HG03108 (cell line): ENCODE results near the gene EFR3B.
"Not testable (repeated sequence)": the region's sequence is repeated elsewhere in the genome, so short reads cannot be mapped to it uniquely, and the experiment has no call there.

Source experiments
- ATAC-seq: cut with Tn5 transposase; IDR thresholded peaks from one replicate; pipeline ENCODE4 v1.9.1; 2021; ENCODE audit warnings: moderate library complexity; ENCODE audit not compliant: unreplicated experiment

The EFR3B gene

GRCh38 chr2:25141120-25141519 is 99.2 kb downstream of the EFR3B start:
- no peak for ATAC-seq

DNA sequence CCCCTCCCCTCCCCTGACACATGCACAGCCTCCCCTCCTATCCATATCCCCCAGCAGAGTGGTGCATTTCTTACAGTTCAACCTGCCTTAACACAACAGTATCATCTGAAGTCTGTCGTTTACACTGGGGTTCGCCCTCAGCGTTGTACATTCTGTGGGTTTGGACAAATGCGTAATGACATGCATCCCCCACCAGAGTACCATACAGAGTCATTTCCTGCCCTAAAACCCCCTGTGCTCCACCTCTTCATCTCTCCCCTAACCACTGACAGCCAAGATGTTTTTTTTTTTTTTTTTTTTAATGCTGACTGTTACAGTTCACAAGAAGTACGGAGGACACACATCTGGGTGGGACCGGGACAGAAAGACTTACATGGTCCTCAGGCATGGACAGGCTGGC is 103.9 kb downstream of the EFR3B start:
- ATAC-seq = no peak

GRCh38 chr2:25146896-25147295 is 105.0 kb downstream of the EFR3B start:
- no peak for ATAC-seq

DNA sequence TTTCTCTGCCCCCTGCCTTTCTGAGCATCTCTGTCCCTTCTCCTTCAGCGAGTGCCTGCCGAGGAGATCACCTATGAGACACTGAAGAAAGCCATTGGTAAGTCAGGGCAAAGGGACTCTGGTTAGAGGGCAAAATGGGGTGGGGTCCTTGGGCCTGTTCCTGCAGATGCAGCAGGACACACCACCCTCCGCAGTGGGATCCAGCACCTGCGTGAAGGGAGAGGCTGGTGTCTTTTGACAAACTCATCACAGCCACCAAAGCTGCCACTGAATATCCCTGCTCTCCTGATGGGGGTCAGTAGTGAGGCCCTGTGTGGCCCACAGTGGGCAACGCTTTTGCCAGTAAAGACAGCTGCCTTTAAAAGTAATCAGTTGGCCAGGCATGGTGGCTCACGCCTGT is 107.8 kb downstream of the EFR3B start:
- ATAC-seq = no peak

- ATAC-seq = not testable (repeated sequence)
These were observed 109.1 kb downstream of the EFR3B start for GRCh38 chr2:25150993-25151392.

GRCh38 chr2:25151718-25152117 is 109.8 kb downstream of the EFR3B start:
- ATAC-seq = no peak

DNA sequence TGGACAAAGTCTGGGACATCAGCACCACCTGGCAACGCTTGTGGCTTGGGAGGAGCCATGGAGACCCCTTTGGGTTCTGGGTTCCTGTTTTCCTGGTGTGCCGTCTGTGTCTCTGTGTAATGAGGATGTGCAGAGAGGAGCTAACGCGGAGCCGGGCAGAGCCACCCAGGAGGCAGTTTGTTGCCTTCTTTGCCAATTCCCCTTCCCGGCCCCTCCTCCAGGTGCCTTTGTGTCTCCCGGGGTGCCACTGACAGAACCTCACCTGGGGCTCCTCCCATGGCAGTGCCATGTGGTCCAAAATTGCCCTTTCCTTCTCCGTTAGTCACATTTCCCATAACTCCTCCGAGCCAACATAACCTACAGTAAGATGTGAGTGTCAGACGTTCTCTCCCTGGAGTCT is 113.5 kb downstream of the EFR3B start:
- no peak for ATAC-seq

- ATAC-seq = no peak
These were observed 116.4 kb downstream of the EFR3B start for GRCh38 chr2:25158096-25158852.

DNA sequence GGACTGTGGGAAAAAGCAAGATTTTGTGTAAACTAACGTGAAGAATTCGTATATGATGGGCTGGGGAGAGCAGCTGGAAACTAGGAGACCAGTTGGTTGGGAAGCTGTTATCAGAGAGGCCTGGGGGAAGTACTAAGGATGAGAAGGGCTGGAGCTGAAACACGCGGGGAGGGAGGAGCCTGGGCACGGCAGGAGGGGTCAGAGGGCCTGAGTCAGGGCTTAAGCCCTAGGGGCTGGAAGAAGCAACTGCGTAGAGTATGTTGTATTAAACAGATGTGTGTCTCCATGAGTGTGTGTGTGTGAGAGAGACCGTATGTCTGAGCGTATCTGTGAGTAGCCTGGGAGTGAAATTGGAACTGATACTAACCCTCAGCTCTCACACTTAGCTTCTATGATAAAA is 118.1 kb downstream of the EFR3B start:
- ATAC-seq = no peak

- no peak for ATAC-seq
These were observed 118.5 kb downstream of the EFR3B start for GRCh38 chr2:25160376-25160775.

GRCh38 chr2:25161055-25161781 is 119.3 kb downstream of the EFR3B start:
- ATAC-seq = no peak

GRCh38 chr2:25162061-25162460 is 120.2 kb downstream of the EFR3B start:
- not testable (repeated sequence) for ATAC-seq

DNA sequence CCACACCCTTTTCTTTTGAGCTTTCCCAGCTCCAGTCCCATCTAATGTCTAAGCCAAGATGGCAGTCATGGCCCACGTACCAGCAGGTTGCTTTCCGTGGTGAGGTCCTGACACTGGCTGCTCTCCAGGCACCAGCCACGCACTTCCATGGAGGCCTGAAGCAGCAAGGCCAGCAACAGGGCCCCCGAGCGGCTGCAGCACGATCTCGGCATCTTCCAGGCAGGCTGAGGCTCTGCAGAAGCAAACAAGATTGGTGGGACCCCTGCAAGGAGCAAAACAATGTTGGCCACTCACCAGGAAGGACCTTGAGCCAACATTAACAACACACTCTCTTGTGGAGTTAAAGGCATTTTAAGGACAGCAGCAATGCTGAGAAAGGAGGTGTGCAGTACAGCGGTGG is 122.7 kb downstream of the EFR3B start:
- no peak for ATAC-seq

GRCh38 chr2:25165992-25166875 is 124.4 kb downstream of the EFR3B start:
- ATAC-seq = peak; percentile 91

DNA sequence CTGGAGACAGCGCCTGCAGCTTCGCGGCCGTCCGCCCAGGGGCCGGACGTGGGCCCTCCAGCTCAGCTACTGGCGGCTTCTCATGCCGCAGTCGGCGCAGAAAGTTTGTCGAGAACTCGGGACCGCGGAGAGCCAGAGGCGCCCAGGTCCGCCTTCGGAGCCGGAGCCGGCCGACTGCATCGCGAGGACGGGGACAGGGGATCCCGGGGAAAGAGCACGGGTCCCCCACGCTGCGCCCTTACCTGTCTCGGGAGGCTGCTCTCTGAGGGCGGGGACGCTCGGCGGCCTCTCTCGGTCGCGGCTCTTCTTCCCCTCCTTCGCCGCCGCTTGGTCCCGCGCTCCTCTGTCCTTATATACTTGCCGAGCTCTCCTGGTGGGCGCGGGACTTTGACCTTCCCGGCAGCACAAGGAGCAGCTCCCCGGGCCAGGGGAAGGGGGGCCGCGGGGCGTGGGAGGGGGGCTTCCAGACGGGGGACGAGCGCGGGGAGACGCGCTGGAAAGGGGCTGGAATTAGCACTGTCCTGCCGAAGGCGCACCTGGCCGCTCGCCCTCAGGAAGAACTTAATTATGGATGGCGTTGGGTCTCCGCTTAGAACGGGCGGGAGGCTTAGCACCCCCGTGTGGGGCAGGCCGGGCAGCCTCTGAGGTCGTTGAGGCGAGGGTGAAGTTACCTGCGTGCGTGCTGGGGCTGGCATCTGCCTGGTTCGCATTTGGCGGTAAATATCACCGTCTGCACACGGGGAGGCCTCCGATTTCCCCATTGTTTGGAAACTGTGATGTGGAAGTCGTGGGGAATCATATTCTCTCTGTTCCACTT is 126.6 kb downstream of the EFR3B start, which contains the start of gene POMC:
Gene POMC, minus strand, starts transcription at position 325 of the 817 bp plus-strand sequence. CDS start 3,808 bp downstream, outside the sequence.
- no peak for ATAC-seq

DNA sequence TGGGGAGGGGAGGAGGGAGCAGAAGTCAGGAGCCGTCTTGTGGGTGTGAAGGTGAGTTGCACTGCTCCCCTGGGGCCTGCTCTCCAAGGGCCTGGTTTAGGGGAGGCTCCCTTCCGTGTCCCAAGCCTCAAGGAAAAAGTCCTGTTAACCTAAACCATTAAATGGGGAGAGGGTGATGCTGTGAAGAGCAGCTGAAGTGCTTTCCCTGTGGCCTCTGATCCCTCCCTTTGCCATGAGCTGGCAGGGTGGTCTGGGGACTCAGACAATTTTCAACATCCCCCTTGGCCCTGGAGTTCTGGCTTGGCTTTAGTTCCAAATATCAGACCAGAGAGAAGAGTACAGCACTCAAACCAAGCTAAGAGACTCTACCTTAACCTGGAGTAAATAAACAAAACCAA is 127.2 kb downstream of the EFR3B start:
- no peak for ATAC-seq

GRCh38 chr2:25170888-25171287 is 129.0 kb downstream of the EFR3B start:
- ATAC-seq = no peak

DNA sequence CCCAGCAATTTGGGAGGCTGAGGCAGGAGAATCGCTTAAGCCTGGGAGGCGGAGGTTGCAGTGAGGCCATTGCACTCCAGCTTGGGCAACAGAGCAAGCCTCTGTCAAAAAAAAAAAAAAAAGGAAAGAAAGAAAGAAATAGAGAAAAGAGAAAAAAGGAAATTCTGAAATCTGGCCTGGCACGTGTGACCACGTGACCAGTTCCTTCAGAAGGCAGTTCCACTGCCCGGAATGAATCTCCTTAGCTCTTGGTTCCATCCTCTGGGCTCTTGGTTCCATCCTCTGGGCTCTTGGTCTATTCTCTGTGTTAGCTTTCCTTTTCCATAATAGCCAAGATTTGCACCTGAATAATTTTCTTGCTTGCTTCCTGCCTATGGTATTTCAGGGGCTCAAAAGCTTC is 131.8 kb downstream of the EFR3B start:
- ATAC-seq = no peak

DNA sequence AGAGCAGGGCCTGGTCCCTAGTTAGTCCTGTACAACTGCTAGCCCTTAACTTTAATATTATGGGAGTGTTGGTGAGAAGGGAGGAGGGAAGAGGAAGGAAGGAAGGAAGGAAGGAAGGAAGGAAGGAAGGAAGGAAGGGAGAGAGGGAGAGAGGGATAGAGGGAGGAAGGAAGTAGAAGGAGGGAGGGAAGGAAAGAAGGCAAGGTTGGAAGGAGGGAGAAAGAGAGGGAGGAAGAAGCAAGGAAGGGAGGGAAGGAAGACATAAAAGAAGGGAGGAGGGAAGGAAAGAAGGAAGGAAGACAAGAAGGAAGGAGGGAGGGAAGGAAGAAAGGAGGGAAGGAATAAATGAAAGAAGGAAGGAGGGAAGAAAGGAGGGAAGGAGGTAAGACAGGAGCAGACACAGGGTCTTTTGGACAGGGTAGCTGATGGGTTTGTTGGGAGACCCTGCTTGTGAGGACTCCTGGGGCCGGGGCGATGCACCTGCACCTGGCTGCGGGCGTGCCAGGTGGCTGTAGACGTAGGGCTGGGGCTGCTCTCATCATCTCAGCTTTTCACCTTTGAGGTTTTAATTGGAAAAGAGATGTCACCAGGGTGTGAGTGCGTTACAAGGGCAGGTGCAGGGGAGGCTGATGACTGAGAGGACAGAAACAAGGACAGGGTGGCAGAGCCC is 132.5 kb downstream of the EFR3B start:
- ATAC-seq = no peak

DNA sequence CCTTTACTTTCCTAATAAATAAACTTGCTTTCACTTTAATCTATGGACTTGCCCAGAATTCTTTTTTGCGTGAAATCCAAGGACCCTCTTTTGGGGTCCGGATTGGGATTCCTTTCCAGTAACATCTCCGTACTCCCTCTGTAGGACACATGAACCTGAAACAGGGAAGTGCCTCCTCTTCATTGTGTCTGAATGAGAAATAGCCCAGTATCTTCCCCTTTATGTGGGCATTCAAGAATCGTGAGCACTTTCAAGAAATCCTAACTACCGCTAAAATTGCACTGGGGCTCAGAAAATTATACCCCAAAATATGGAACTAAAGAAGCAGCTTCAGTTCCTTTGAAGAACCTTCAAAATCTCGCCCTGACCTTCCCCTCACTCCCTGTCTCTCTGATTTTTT is 134.3 kb downstream of the EFR3B start:
- no peak for ATAC-seq
